Omental fat pad (tissue), 4 donors: ENCODE measurements around the gene MRPL12. TPM values are rescaled to one million over a fixed set of nuclear protein-coding genes. Genes with fewer than 3 reads are reported as not detected.
A peak's percentile ranks its signal among the peaks of the same experiment; 100 is the strongest.

Source experiments
- ATAC-seq: fragments of 150-250 bp; one replicate; pipeline ENCODE4 v1.9.1; 2016; ENCODE audit warnings: mild to moderate bottlenecking, moderate library complexity; ENCODE audit not compliant: low FRiP score
- DNase-seq: peaks from one replicate; pipeline ENCODE4 v3.0.0-alpha.2; 2019; ENCODE audit warnings: low spot score
- CTCF ChIP-seq, 3 donors: fragments of 450-650 bp; IDR thresholded peaks; one replicate each; pipeline ENCODE4 v1.5.1; 2016 to 2017; ENCODE audit warnings: antibody characterized with exemption in 3 of 3, mild to moderate bottlenecking in 3 of 3, moderate library complexity in 2 of 3
- total RNA-seq, 4 donors: library from RNA; depleted of rRNA; stranded (reverse); fragments of >200 nt; gene quantifications; one replicate each; pipeline ENCODE4 v1.1.0, GENCODE V29; 2016

Gene MRPL12
- total RNA-seq, 4 donors from 2014 or later, result 31.4 to 55.8 (median 49.2) TPM

GRCh38 chr17:81701288-81702071 lies 1.7 kb upstream of the MRPL12 start:
- DNase-seq, result no peak
- ATAC-seq, result no peak
- TF ChIP-seq CTCF (IDR thresholded peaks at IDR 0.05), result no peak

- TF ChIP-seq CTCF (IDR thresholded peaks at IDR 0.05), result no peak
- peak; percentile 6 for ATAC-seq
These were observed 834 bp downstream of the MRPL12 start for GRCh38 chr17:81703747-81704654.

GRCh38 chr17:81705518-81706231 lies 2.5 kb downstream of the MRPL12 start:
- no peak for TF ChIP-seq CTCF (IDR thresholded peaks at IDR 0.05)
- DNase-seq (no peak), ATAC-seq (no peak)

More at GRCh38 chr17:81703747-81704654, 834 bp downstream of the MRPL12 start:
- no peak for DNase-seq

GRCh38 chr17:81706232-81706611 lies 3.1 kb downstream of the MRPL12 start:
- no peak for TF ChIP-seq CTCF (IDR thresholded peaks at IDR 0.05)
- no peak for DNase-seq
- ATAC-seq, result no peak

- DNase-seq (no peak), ATAC-seq (no peak)
- no peak for TF ChIP-seq CTCF (IDR thresholded peaks at IDR 0.05)
These were observed 3.8 kb downstream of the MRPL12 start for GRCh38 chr17:81706757-81707624.
